NCI-H226 (cell line): Measurements from ENCODE around the gene CCDC175.

Experiments
- DNase-seq: peaks from one replicate; pipeline ENCODE4 v3.0.0-alpha.2; 2015

The CCDC175 gene

GRCh38 chr14:59576332-59577294 is at the start of gene CCDC175:
Gene CCDC175 (minus strand): TSS chr14:59576812. CDS start chr14:59576775, 37 bp downstream.
- peak; percentile 43 for DNase-seq

DNA sequence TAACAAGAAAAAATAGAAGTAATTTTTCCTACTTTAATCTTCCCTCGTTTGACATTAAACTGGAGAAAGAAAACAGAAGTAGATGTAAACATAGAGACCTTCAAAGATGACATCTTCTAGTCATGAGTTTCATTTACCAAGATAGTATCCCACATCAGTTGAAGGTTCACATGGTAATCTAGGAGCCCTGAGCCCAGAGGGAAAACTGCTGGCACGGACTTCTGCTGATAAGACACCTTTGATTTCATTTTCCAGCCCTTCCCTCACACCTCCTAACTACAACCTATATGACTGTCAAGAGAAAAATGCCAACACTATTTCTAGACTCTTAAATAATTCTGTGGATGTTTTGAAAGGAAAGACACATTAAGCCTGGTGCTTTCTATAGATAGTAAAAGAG is 46.0 kb upstream of the CCDC175 start:
- DNase-seq = peak; percentile 45

- DNase-seq = no peak
Measured at GRCh38 chr14:59619061-59619460, 42.4 kb upstream of the CCDC175 start.

DNA sequence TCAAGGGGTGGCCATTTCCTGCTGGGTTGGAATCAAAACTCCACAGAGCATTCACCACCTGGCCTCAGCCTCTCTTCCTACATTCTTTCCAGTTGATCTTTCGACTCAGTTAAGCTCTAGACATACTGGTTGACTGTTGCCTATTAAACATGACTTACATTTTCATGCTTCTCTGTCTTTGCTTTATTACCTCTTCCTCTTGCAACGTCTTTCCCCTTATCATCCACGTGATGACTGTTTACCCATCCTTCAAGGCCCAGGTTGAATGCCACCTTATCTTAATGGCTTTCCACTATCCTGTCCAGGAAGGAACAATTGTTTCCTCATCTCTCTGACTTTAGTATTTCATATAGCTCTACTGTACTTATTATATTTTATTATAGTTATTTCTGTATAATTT is 24.4 kb upstream of the CCDC175 start:
- no peak for DNase-seq

- peak; percentile 17 for DNase-seq
Measured at GRCh38 chr14:59600211-59600945, 23.8 kb upstream of the CCDC175 start.

DNA sequence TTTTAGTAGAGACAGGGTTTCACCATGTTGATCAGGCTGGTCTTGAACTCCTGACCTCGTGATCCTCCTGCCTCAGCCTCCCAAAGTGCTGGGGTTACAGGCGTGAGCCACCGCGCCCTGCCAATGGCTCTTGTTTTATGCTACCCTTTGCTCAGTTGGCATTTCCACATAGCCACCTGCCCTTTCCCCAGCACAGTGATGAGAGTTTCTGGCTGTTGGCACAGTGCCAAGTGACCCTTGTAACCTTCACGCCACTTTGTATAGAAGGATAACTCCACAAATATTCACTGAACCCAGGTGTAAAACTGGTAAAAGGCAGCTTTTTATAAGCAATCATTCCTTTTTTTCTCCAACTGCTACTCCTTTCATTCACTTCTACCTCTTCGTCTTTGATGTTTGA is 18.5 kb upstream of the CCDC175 start:
- DNase-seq = no peak

GRCh38 chr14:59591641-59592370 is 15.2 kb upstream of the CCDC175 start:
- no peak for DNase-seq

DNA sequence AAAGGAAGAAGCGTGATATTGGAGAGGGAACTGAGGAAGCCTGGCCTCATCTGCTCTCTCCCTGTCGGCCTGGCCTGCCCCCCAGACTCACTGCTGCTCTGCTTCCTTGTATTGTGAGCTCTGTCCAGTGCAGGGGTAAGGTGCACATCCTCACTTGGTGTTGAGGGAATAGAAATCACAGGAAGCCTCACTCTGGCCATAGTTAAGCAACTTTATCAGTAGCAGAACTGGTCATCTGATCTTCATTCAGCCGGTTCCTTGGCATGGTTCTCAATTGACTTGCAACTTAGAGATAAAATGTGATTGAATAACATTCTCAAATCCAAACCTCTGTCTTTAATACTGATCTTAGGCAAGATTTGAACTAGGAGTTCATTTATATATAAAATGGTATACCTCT is 11.5 kb upstream of the CCDC175 start:
- DNase-seq = no peak

DNA sequence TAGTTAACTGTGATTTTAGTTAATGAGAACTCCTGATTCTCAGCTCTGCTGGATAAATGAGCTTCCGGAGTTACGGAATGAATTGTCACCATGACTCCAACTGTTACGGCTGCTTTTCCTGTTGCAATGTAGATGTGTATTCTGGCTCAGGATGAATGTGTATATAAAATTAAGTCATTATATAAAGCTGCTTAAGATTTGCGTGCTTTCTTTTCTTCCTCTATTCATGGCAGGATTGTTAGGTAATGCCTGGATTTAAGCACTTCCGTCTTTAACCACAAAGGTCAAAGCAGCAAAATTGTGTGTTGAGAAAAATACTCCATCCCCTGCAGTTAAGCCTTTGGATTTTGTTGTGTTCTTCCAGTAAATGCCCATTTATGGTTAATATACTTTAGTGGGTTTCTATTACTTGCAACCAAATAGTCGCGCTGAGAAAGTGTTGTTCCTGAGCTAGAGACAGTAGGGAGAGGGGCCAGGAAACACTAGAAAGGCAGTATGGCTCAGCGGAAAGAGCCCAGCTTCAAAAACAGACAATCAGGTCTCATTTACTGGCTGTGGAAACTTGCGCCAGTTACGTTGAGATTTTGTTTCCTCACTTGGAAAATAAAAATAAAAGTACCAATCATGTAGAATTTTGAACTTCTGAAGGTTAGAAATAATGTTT is 9.4 kb upstream of the CCDC175 start:
- no peak for DNase-seq

DNA sequence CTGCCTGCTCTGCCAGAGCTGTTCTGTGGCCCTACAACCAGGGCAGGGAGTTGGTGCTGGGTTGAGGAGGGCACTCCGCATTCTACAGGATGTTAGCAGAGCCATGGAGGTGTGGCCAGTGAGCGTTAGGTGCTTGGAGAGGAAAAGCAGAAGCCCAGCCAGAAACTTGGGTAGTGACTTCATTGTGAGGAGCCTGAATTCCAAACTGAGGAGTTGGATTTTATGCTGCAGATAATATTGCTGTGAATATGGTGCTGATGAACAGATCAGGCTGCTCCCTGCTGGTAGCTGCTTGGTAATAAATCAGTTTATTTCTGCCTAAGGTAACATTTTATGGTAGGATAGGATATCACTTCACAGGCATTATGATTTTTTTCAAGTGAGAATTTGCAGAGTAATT is 7.1 kb upstream of the CCDC175 start:
- DNase-seq = peak; percentile 89

DNA sequence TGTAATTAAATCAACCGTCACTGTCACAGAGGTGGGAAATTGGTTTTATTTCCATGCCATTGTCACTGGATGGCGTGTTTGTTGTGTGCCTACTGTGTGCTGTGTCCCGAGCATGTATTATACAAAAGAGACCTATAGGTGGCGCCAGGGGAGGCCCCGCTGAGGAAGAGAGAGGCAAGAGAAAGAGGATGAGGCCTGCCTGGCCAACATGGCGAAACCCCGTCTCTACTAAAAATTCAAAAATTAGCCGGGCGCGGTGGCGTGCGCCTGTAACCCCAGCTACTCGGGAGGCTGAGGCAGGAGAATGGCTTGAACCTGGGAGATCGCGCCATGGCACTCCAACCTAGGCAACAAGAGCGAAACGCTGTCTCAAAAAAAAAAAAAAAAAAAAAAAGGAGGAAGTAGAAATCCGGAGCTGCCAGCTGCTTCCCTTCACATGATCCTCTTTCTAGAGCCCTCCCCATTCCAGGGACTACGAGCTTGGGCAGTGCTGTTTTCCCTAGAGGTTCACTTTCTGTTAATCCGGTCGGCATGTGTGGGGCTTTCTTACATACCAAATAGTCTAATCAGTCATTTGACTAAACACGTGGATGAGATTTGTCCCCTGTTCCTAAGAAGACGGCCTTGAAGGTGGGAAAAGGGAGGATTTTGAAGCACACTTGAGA is 6.4 kb upstream of the CCDC175 start:
- no peak for DNase-seq

DNA sequence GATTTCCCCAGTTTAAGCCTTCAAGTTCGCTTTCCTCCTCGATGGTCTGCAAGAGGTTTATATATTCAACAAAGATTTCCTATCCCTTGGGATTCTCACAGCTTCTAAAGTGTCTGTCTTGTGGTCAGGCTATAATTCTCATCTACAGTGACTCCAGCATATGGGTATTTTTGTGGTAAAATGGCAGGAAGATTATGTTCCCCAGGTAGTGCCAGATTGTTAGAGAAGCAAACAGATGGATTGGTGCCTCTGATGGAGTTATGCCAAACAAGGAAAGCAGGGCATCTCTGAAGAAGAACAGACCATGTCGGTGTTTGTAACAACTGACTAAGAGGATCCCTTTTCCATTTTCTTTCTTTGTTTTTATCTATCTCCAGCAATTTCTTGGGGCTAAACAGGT is 5.5 kb upstream of the CCDC175 start:
- no peak for DNase-seq

- no peak for DNase-seq
Measured at GRCh38 chr14:59580911-59581310, 4.3 kb upstream of the CCDC175 start.

DNA sequence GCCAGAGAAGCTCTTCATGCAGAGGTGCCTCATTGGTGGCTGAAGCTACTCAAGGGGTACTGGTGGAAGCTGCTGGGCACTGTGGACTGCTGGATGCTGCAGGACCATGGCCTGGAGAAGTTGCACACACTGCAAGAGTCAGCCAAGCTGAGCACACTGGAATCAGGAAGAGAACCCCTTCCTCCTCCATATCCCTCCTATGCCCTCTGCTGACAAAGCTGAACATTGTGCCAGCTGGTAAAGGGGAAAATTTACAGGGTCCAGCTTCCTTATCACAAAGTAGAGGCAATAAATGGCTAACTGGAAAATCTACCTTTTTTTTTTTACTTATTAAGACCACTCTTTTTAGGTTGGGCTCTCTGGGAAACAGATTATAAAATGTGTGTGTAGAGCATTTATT is 6.5 kb downstream of the CCDC175 start:
- DNase-seq = peak; percentile 19

DNA sequence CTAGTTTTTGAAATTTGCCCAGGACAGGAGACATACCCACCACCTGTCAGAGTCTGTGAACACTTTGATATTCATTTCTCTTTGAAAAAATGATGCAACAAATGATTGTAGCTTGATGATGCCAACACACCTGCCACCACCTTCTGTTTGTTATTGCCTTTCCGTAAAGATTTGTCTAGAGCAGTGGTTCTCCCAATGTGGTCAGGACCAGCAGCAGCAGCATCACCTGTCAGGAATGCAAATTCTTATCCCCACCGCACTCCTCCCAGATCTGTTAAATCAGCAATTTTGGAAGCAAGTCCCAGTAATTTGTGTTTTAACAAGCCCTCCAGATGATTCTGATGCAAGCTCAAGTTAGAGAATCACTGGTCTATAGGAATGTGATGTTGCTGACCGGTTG is 9.9 kb downstream of the CCDC175 start:
- no peak for DNase-seq

GRCh38 chr14:59566296-59566695 is 10.3 kb downstream of the CCDC175 start:
- no peak for DNase-seq

GRCh38 chr14:59565087-59565486 is 11.5 kb downstream of the CCDC175 start:
- DNase-seq = peak; percentile 32

DNA sequence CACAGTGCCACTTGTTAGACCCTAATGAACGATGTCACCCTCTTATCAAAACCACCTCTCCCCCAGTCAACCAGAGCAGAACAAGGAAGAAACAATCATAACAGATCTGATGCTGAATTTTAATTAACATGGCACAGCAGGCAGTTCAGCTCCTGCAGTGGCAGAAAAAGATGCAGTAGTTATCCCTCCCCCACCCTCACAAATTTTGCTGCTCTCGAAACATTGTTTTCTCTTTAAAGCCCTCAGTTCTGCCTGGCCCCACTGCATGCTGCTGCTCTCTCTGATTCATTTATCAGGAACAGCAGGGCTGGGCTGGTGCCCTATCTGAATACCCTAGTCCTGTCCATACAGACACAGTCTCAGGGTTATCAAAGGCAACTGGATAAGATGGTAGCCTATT is 12.2 kb downstream of the CCDC175 start:
- DNase-seq = no peak

- no peak for DNase-seq
Measured at GRCh38 chr14:59547310-59547709, 29.3 kb downstream of the CCDC175 start.

- DNase-seq = no peak
Measured at GRCh38 chr14:59543873-59544272, 32.7 kb downstream of the CCDC175 start.

DNA sequence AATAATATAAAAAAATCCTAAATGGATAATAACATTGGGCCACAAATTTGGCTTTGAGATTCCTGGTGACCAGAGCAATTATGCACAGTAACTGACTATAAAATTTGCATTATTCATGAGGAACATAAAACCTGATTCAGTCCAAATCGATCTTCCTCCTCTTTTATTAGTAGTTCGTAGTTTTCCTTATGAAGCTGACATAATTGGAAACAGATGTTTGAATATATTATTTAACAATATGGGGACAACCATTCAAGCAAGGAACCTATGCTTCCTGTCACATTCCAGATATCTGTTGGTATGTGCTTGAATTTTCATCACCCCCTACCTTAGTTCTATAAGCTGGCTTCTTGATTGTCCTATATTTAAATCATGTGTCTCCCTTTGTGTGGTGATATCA is 34.9 kb downstream of the CCDC175 start:
- no peak for DNase-seq

GRCh38 chr14:59540852-59541251 is 35.8 kb downstream of the CCDC175 start:
- peak; percentile 18 for DNase-seq
